K562 (cell line): Measurements from ENCODE around the gene TLE3. TPM values are rescaled to one million over a fixed set of nuclear protein-coding genes. Genes with fewer than 3 reads are reported as not detected.

Experiments
- ATAC-seq: fragments of 200-7000 bp; cut with Tn5 transposase; 3 replicates; pipeline ENCODE4 v1.9.1; 2020; ENCODE audit warnings: moderate library complexity
- BruUV-seq: library from RNA; stranded (reverse); fragments of 400-500 nt; replicated peaks from 2 replicates; lab custom pipeline; 2021; lab: Mats Ljungman, UMichigan
- CTCF ChIA-PET: fragments of 300-600 bp; formaldehyde crosslinking; extraction: SDS; loops from one replicate; lab custom pipeline; 2021; ENCODE audit warnings: low intra/inter-chr PET ratio; lab: Yijun Ruan, JAX
- POLR2A ChIA-PET: fragments of 300-600, 350-650 bp; sonication (Branson Sonifier 250); formaldehyde crosslinking; extraction: SDS; loops from one replicate; lab custom pipeline; 2021; ENCODE audit warnings: antibody characterized with exemption, inconsistent platforms; lab: Yijun Ruan, JAX
- DNase-seq, 4 experiments: peaks; one replicate each; pipeline versions ENCODE4 v3.0.0 to v3.0.0-alpha.2; 2011 to 2018; ENCODE audit warnings: low spot score in 3 of 4, mixed read lengths in 3 of 4; ENCODE audit errors: extremely low read depth in 1 of 4
- FAIRE-seq: peaks from 2 replicates; lab custom pipeline; 2011; peaks lifted over from hg19 to GRCh38; lab: Jason Lieb, UNC
- H2AFZ ChIP-seq: 2 replicates; pipeline ENCODE4 v1.6.0; 2011; ENCODE audit warnings: low read depth, low read length, control low read depth, inconsistent platforms
- H3K27ac ChIP-seq: fragments of 200-600 bp; 3 replicates; pipeline ENCODE4 v1.8.0; 2011; ENCODE audit warnings: low read depth, mild to moderate bottlenecking, control low read depth, inconsistent platforms, low read length, moderate library complexity, mixed read lengths; ENCODE audit errors: extremely low read depth
- H3K27me3 ChIP-seq, 2 experiments: fragments of 300-600 bp in 1 of 2; 2 replicates in 1 of 2; 3 replicates in 1 of 2; pipeline versions ENCODE4 v1.6.0 to v1.8.0; 2011; ENCODE audit warnings: inconsistent platforms in 2 of 2, low read length in 2 of 2, mild to moderate bottlenecking in 1 of 2, mixed read lengths in 1 of 2, moderate library complexity in 1 of 2; ENCODE audit not compliant: control insufficient read depth in 2 of 2, insufficient read depth in 2 of 2
- H3K36me3 ChIP-seq: fragments of 300-600 bp; 3 replicates; pipeline ENCODE4 v1.8.0; 2011; ENCODE audit warnings: mild to moderate bottlenecking, low read length, inconsistent platforms; ENCODE audit not compliant: control insufficient read depth, insufficient read depth
- H3K4me1 ChIP-seq, 2 experiments: fragments of 200-600 bp in 1 of 2; replicated peaks in 1 of 2; 2 replicates in 1 of 2; 3 replicates in 1 of 2; pipeline versions ENCODE4 v1.5.1 to v1.8.0; 2011; ENCODE audit warnings: inconsistent platforms in 2 of 2, low read length in 2 of 2, mild to moderate bottlenecking in 1 of 2, mixed read lengths in 1 of 2, moderate library complexity in 1 of 2; ENCODE audit not compliant: control insufficient read depth in 2 of 2, insufficient read depth in 2 of 2
- H3K4me2 ChIP-seq: 2 replicates; pipeline ENCODE4 v1.6.1; 2011; ENCODE audit warnings: low read length, control low read depth, inconsistent platforms, mixed read lengths; ENCODE audit not compliant: insufficient read depth
- H3K4me3 ChIP-seq: fragments of 200-600 bp; sonication (generic), shearing (Covaris generic); 2 replicates; pipeline ENCODE4 v1.5.1; 2016; ENCODE audit warnings: control low read depth, inconsistent platforms
- H3K79me2 ChIP-seq: fragments of 200-600 bp; 3 replicates; pipeline ENCODE4 v1.8.0; 2011; ENCODE audit warnings: low read length, inconsistent platforms; ENCODE audit not compliant: control insufficient read depth, insufficient read depth
- H3K9ac ChIP-seq, 2 experiments: 2 replicates each; pipeline versions ENCODE4 v1.6.0 to v1.6.1; 2011; ENCODE audit warnings: low read depth in 2 of 2, low read length in 2 of 2, control low read depth in 1 of 2, inconsistent platforms in 1 of 2, mild to moderate bottlenecking in 1 of 2, mixed read lengths in 1 of 2; ENCODE audit not compliant: insufficient read depth in 1 of 2
- H3K9me1 ChIP-seq: one replicate; pipeline ENCODE4 v1.6.0; 2011; ENCODE audit warnings: inconsistent platforms, mild to moderate bottlenecking, low read length, moderate library complexity; ENCODE audit not compliant: control insufficient read depth, insufficient read depth
- H3K9me3 ChIP-seq: replicated peaks from 2 replicates; pipeline ENCODE4 v1.5.1; 2011; ENCODE audit warnings: low read depth, low read length, inconsistent platforms; ENCODE audit not compliant: control insufficient read depth, insufficient read depth
- H4K20me1 ChIP-seq: replicated peaks from 2 replicates; pipeline ENCODE4 v1.6.1; 2011; ENCODE audit warnings: low read length, inconsistent platforms, mixed read lengths; ENCODE audit not compliant: control insufficient read depth, insufficient read depth
- ATF7 ChIP-seq: fragments of 450-650 bp; IDR thresholded peaks from 2 replicates; pipeline ENCODE4 v1.7.1; 2014; ENCODE audit warnings: mild to moderate bottlenecking, moderate library complexity
- BCOR ChIP-seq: fragments of 450-650 bp; IDR thresholded peaks from 2 replicates; pipeline ENCODE4 v1.6.1; 2016
- CBFA2T3 ChIP-seq: fragments of 450-650 bp; IDR thresholded peaks from 2 replicates; pipeline ENCODE4 v1.6.1; 2017
- DMBX1 ChIP-seq: fragments of 250-450 bp; sonication (Bioruptor Pico); IDR thresholded peaks from 2 replicates; pipeline ENCODE4 v1.8.0; 2022; ENCODE audit warnings: inconsistent platforms, mild to moderate bottlenecking, moderate library complexity, borderline replicate concordance
- HNRNPLL ChIP-seq: fragments of 200-400 bp; formaldehyde crosslinking; IDR thresholded peaks from 2 replicates; pipeline ENCODE4 v1.6.1; 2017; ENCODE audit warnings: low read length, low read depth, mild to moderate bottlenecking; ENCODE audit not compliant: poor library complexity, severe bottlenecking
- POLR2A ChIP-seq: fragments of 450-650 bp; conservative IDR thresholded peaks from 2 replicates; pipeline ENCODE4 v1.6.1; 2016
- RNF2 ChIP-seq: sonication (generic); IDR thresholded peaks from 2 replicates; pipeline ENCODE4 v1.6.1; 2016
- TCF15 ChIP-seq: fragments of 250-450 bp; sonication (Bioruptor Pico); IDR thresholded peaks from 2 replicates; pipeline ENCODE4 v1.8.0; 2022; ENCODE audit warnings: moderate library complexity, mild to moderate bottlenecking, inconsistent platforms
- ZBTB33 ChIP-seq: sonication (generic); formaldehyde crosslinking; IDR thresholded peaks from 2 replicates; pipeline ENCODE4 v1.8.1; 2023; ENCODE audit warnings: mild to moderate bottlenecking, missing genetic modification reagents
- ZNF212 ChIP-seq: fragments of 450-650 bp; formaldehyde crosslinking; IDR thresholded peaks from 2 replicates; pipeline ENCODE4 v1.4.0; 2020; ENCODE audit warnings: mild to moderate bottlenecking
- ZNF518B ChIP-seq: fragments of 250-450 bp; sonication (Bioruptor Pico); IDR thresholded peaks from 2 replicates; pipeline ENCODE4 v1.5.0; 2021; ENCODE audit warnings: mild to moderate bottlenecking, moderate library complexity
- WGBS: fragments of 100-300 bp; shearing (Covaris generic); methylation state at CpG from one replicate; pipeline ENCODE4 v1.1.6; 2016; ENCODE audit warnings: low coverage, mixed read lengths; ENCODE audit not compliant: insufficient coverage; ENCODE audit errors: missing lambda C conversion rate; 5-methylcytosine and 5-hydroxymethylcytosine counted together
- in situ Hi-C: fragments of 300-500 bp; cut with MboI; formaldehyde crosslinking; loops from 4 replicates; pipeline ENCODE4 v1.15.0; 2018; ENCODE audit warnings: inconsistent platforms, mixed read lengths
- intact Hi-C: fragments of 100-400 bp; cut with micrococcal nuclease; formaldehyde crosslinking; loops from 2 replicates; pipeline ENCODE4 v1.14.2; 2022
- polyA plus RNA-seq, 8 experiments: library from polyadenylated mRNA; depleted of rRNA in 4 of 8; stranded (reverse) in 5 of 8; unstranded in 3 of 8; fragments of >200 nt; fragmentation: Nextera tagmentation in 2 of 8; fragmentation: Illumina TruSeq in 1 of 8; extraction: Ambion mirVana in 2 of 8; extraction: Trizol in 1 of 8; gene quantifications; 2 replicates each; pipeline versions ENCODE4 v1.2.1 to v1.2.3, GENCODE V29; 2011 to 2014; ENCODE audit warnings: inconsistent platforms in 1 of 8, missing spikeins in 1 of 8
- total RNA-seq, 7 experiments: library from RNA; depleted of rRNA in 6 of 7; stranded (reverse); fragments of >200 nt in 6 of 7; fragmentation: Illumina TruSeq in 2 of 7; extraction: Trizol in 2 of 7; gene quantifications; 2 replicates each; pipeline versions ENCODE4 v1.2.1 to v1.2.3, GENCODE V29; 2011 to 2021; ENCODE audit warnings: low replicate concordance in 1 of 7

Gene TLE3
- total and polyA plus RNA-seq, 9 of the 15 experiments (the other 6 are each of a cell fraction or from before 2014, with no cell fraction given) = 1.5 to 84.2 (median 14.1) TPM

- H3K4me3 ChIP-seq = no peak overlapping the region
- peak; percentile 33 for TF ChIP-seq HNRNPLL
- TF ChIP-seq ZNF212 (CRISPR knock-in tag) = no peak
- no peaks in the 10 kb centered on the region for H3K9me3 ChIP-seq
- DNase-seq (no peak), FAIRE-seq (no peak), ATAC-seq (no peak)
- no TSS peak for BruUV-seq
- in situ Hi-C loops (no loop called here), intact Hi-C loops (no loop called here)
- H3K36me3 ChIP-seq = peaks cover 71% of the 10 kb centered on the region; the same call in 2 of the 3 replicates
- H3K4me1 ChIP-seq = peaks cover 0 to 3% of the 10 kb centered on the region in 2 experiments; a peak in 1 of 5 replicates
- H3K4me2 ChIP-seq = no peak overlapping the region
- H3K79me2 ChIP-seq = no peaks in the 10 kb centered on the region
- no peaks in the 10 kb centered on the region for H3K27me3 ChIP-seq
- ChIA-PET POLR2A (interaction anchor here (0.7 kb wide), 1 partner anchor 37 kb away, joined by 3 read pairs; no protein-coding TSS in a partner anchor), CTCF (no interaction called here)
- no peak overlapping the region for H3K9ac ChIP-seq
- 86% methylated on average over 8 of the region's 9 CpGs for WGBS
- H2AFZ ChIP-seq = no peak overlapping the region
- H3K9me1 ChIP-seq = no peaks in the 10 kb centered on the region
- H4K20me1 ChIP-seq = no peaks in the 10 kb centered on the region
- no peak overlapping the region for H3K27ac ChIP-seq
Measured at GRCh38 chr15:70050441-70050840, 47.3 kb downstream of the TLE3 start.

- CTCF ChIA-PET = no interaction called here
- Histone ChIP-seq H4K20me1 (no peaks in the 10 kb centered on the region), H3K9ac (no peak overlapping the region; a peak in 1 of 4 replicates), H3K36me3 (peaks cover 64% of the 10 kb centered on the region; the same call in 2 of the 3 replicates), H3K9me3 (no peaks in the 10 kb centered on the region), H3K4me1 (peaks cover 0 to 3% of the 10 kb centered on the region in 2 experiments; a peak in 1 of 5 replicates), H3K4me2 (no peak overlapping the region), H2AFZ (no peak overlapping the region), H3K27ac (no peak overlapping the region), H3K9me1 (no peaks in the 10 kb centered on the region), H3K27me3 (no peaks in the 10 kb centered on the region), H3K79me2 (no peaks in the 10 kb centered on the region), H3K4me3 (no peak overlapping the region)
- ATAC-seq (no peak), FAIRE-seq (no peak), DNase-seq (no peak)
- POLR2A ChIA-PET = no interaction called here
- no TSS peak for BruUV-seq
- intact Hi-C loops = no loop called here
- 85% methylated on average over 19 of the region's 22 CpGs for WGBS
- in situ Hi-C loops = no loop called here
- no peak for TF ChIP-seq BCOR
- no peak for TF ChIP-seq TCF15 (CRISPR knock-in tag)
- no peak for TF ChIP-seq ATF7
- no peak for TF ChIP-seq DMBX1 (CRISPR knock-in tag)
- TF ChIP-seq ZBTB33 (CRISPR knock-in tag) = no peak
- no peak for TF ChIP-seq CBFA2T3
- TF ChIP-seq RNF2 = no peak
- TF ChIP-seq POLR2A = no peak
- no peak for TF ChIP-seq ZNF518B
Measured at GRCh38 chr15:70049701-70050301, 47.9 kb downstream of the TLE3 start.
